KG1 (cell line): ENCODE results near the gene PDGFRB.

Experiments
- DNase-seq: peaks from one replicate; lab custom pipeline; 2025; lab: John Stamatoyannopoulos, UW

The PDGFRB gene

GRCh38 chr5:150082374-150082773 lies 73.3 kb downstream of the PDGFRB start:
- DNase-seq: no peak

- DNase-seq: peak; percentile 25
These were observed 73.9 kb downstream of the PDGFRB start for GRCh38 chr5:150081541-150082283.

- no peak for DNase-seq
These were observed 74.8 kb downstream of the PDGFRB start for GRCh38 chr5:150080696-150081435.

GRCh38 chr5:150079909-150080461 lies 75.7 kb downstream of the PDGFRB start:
- no peak for DNase-seq

DNA sequence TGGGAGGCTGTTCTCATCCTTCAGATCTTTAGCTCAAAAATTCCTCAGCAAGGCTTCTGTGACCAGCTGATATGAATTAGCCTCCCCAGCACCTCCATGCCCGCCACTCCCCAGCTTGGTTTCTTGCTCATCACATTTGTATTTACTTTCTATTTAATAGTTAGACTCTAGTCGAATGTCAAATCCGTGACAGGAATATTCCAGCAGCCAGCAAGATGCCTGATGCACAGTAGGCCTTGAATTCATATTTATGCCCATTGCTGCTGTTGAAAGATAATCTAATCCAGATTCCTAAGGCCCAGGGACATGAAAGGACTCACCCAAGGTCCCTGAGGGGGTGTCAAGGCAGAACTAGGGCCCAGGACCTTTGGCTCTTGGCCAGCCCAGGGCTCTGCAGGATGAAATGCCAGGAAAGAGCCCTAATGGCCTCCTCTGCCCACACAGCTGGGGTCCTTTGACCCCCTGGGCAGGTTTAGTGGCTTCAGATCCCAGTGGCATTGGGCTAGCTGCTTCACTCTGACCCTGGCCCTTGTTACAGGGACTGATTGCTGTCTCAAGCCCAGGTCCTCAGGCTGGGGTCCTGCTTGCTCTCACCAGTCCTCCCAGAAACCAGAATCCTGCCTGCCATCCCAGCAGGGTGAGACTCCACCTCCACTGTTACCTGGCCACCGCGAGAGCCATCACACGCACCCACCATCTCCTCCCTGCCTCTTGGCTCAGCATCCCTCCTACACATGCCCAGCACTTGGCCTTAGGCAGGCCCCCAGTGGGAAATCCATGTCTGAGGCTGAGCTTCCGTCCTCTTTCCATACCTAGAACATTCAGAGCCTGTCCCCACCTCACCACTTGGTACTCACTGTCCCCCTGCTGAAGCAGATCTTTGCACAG lies 76.6 kb downstream of the PDGFRB start:
- DNase-seq: no peak

- no peak for DNase-seq
These were observed 77.4 kb downstream of the PDGFRB start for GRCh38 chr5:150077996-150078801.

DNA sequence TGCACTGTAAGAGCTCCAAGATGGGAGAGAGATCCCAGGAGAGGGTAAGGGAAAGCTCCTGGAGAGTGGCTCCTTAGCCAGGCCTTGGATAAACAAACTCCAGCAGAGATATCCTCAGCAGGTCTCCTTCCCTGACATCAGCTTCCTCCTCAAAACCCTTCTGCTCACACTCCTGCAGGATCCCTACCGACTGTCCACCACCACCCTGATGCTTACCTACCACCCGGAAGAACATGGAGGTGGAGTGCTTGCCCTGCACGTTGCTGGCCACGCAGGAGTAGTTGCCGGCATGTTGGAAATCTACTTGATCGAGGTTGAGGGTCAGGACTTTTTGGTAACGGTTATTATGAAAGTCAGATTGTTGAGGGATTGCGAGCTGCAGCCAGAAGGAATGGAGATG lies 78.6 kb downstream of the PDGFRB start:
- no peak for DNase-seq

- no peak for DNase-seq
These were observed 79.8 kb downstream of the PDGFRB start for GRCh38 chr5:150075806-150076205.

GRCh38 chr5:150075233-150075632 lies 80.4 kb downstream of the PDGFRB start:
- DNase-seq: no peak

DNA sequence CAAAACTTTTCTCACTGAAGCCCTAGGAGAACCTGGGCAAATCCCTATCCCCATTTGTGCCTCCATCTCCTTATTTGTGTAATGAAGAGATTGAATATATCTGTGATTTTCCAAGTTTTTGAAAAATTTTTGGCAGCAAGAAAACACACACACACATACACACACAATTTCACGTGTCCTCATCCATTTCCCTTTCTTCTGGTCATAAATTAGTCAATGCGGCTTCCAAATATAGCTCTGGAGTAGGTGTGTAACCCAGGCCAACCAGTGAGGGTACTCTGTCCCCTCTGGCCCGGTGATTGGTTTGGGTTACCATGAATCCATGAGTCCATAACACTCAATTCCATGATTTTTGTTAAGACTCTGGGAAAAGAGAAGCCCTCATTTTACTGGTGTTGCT lies 82.0 kb downstream of the PDGFRB start:
- DNase-seq: no peak

DNA sequence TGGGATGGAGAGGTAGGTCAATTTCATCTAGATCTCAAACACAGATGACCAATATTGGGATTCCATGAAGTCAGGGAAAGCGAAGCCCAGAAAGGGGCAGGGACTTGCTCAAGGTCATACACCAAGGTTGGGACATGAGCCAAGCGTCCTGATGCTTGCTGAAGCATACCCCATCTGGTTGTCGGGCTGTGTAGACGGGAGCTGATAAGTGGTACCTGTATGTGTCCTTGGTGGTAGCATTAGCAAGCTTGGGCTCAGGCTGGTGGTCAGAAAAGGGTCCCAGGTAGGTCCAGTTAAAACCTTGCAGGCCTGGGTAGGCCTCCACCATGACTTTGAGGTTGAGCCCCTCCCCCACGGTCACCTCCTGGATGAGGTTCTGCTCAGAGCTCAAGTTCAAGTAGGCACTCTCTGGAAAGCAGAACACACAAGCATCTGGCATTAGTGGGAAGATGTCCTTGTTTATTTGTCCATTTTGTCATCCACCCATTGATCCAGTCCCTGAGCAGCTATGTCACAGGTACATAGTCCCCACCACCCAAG lies 82.5 kb downstream of the PDGFRB start:
- DNase-seq: no peak

DNA sequence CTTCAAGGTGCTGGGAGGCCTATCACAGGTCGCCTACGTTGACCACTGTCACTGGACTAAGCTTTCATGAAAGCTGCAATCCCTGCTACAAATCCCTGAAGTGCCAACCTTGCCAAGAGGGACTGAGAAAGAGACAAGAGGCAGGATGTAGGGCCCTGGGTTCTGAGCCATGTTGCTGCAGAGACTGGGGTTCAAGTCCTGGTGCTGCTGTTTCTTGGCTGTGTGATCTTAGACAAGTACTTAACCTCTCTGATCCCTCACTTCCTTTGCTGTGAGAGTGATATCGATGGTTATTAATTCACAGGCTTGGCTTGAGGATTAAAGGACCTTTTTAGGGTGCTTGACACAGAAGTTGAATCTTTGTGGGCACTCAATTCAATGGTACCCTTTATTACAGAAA lies 84.8 kb downstream of the PDGFRB start:
- DNase-seq: no peak

DNA sequence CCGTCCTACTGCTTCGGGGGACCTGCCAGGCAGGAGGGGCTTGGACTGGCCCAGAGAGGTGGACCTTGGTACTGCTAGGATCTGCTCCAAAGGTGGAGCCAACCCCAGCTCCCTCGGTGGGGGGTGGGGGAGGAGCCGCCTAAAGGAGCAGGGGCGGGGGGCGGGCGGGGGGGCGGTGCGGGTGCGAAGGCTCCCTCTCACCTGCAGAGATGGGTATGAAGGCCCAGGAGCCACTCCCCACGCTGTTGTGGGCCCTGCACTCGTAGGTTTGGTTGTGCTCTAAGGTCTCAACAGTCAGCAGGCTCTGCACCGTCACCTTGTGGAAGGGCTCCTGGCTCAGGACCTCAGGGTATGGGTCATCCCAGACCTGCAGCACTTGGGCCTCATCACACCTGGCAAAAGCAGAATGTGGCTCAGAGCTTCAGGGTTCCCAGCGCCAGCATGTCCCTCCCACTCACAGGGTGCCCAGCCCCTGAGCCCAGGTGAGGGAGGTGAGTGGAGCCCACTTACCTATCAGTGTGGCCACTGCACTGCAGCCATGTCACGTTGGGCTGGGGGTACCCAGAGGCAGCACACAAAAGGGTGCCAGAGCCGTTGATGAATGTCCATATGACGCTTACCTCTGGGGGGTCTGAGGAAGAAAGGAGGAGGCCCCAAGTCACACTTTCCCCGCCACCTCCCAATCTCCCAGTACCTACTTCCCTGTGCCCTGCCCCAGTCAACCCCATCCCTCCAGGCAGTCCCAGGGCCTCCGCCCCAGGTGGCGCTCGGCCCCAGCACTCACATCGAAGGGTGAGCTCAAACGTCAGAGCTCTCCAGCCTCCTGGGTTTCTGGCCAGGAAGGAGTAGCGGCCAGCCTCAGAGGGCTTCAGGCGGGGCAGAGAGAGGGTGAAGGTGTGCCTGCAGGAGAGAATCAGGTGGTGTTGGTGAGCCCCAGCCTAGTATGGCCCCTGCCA lies 85.7 kb downstream of the PDGFRB start:
- no peak for DNase-seq

GRCh38 chr5:150068961-150069645 lies 86.5 kb downstream of the PDGFRB start:
- DNase-seq: no peak

DNA sequence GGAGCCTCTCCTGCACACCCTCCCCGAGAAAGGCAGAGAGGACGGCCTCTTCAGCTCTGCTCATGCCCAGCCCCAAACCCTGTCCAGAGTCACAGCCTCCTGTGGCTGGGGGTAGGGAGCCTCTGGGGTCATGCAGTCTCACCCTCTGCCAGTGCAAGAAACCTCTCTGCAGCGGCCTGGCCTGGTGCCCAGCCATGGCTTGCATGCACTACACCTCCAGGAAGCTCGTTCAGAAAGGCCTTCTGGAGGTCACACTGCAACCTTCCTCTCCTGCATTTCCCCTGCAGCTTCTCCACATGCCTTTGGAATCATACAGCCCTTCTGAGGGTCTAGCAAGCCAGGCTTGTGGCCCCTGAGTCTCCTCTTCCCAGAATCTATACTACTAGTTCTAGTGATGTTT lies 87.2 kb downstream of the PDGFRB start:
- no peak for DNase-seq

DNA sequence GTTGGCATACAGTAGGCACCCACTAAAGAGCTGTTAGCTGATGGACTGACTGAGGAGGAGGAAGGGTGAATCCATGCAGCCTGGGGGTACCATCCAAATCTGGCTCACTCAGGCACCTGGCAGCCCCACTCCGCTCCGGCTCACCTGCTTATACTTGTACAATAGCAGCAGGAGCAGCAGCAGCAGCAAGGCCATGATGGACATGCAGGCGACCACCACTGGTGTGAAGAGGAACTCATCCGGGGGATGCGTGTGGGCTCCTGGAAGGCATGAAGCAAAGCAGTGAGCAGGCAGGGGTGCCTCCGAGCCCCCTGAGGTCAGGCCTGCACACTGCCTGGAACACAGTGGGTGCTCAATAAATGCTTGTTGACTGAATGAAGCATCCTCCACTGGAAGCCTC lies 87.6 kb downstream of the PDGFRB start:
- no peak for DNase-seq

- no peak for DNase-seq
These were observed 88.2 kb downstream of the PDGFRB start for GRCh38 chr5:150067405-150067960.

DNA sequence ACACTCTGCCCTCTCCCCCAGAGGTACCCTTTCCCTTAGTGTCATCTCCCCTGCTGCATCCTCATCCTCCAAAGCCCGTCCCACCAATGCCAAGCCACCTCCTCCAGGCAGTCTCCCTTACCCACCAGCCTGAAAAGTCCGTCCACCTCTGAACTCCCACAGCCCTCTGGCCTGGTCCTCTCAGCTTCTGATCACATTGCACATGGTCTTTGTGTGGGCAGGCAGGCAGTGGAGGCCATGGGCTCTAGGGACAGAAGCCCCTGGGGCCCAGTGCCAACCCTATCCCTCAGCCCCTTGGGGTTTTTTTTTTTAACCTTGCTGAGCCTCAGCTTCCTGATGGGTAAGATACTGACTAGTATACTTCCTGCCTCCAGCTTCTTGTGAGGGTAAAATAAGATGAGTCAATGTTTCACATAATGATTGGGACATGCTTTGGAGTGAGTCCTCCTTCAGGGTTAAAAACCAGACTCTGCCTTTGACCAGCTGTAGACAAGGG lies 88.7 kb downstream of the PDGFRB start:
- DNase-seq: peak; percentile 10

DNA sequence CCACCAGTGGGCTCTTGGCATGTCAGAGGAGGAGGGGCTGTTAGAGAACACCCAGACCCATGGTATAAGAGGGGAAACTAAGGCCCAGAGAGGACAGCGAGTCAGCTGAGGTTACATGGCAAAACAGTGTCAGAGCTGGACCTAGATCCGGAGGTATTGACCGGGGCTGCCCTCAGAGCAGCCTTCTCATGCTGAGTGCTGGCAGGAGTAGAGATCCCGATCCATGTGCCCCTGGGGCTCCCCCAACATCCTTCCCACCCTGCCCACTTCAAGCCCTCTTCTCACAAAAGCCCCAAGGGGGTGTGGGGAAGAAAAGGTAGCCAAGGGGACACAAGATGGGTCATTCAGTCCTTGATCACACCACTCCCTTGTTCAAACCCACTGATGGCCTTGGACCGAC lies 89.2 kb downstream of the PDGFRB start:
- no peak for DNase-seq
